GM12878 (cell line): ENCODE results near the gene B3GNT9. TPM values are rescaled to one million over a fixed set of nuclear protein-coding genes. Genes with fewer than 3 reads are reported as not detected.
A peak's percentile ranks its signal among the peaks of the same experiment; 100 is the strongest.

Source experiments
- ATF3 ChIP-seq: IDR thresholded peaks from 2 replicates; pipeline ENCODE4 v1.6.1; 2011; ENCODE audit warnings: low read depth, mild to moderate bottlenecking, low read length, moderate library complexity, borderline replicate concordance; ENCODE audit errors: extremely low read depth
- BHLHE40 ChIP-seq, 2 experiments: fragments of 450-650 bp in 1 of 2; IDR thresholded peaks; 2 replicates each; pipeline ENCODE4 v1.6.1; 2011 to 2017; ENCODE audit warnings: low read depth in 2 of 2, borderline replicate concordance in 1 of 2, improper control_type of control experiment in 1 of 2, low read length in 1 of 2, mild to moderate bottlenecking in 1 of 2
- CBFB ChIP-seq: IDR thresholded peaks from 2 replicates; pipeline ENCODE4 v1.6.1; 2016; ENCODE audit warnings: antibody characterized with exemption, low read depth
- DPF2 ChIP-seq: fragments of 450-650 bp; IDR thresholded peaks from 2 replicates; pipeline ENCODE4 v1.6.1; 2017; ENCODE audit warnings: mild to moderate bottlenecking
- EZH2 ChIP-seq: IDR thresholded peaks from 2 replicates; pipeline ENCODE4 v1.6.1; 2012; ENCODE audit warnings: low read depth, mild to moderate bottlenecking, control low read depth, inconsistent platforms, low read length, borderline replicate concordance; ENCODE audit not compliant: control insufficient read depth
- FOS ChIP-seq: IDR thresholded peaks from 3 replicates; pipeline ENCODE4 v1.6.1; 2011; ENCODE audit warnings: borderline replicate concordance; ENCODE audit not compliant: insufficient read length; ENCODE audit errors: extremely low read depth
- IKZF1 ChIP-seq: fragments of 450-650 bp; conservative IDR thresholded peaks from 2 replicates; pipeline ENCODE4 v1.6.1; 2017; ENCODE audit warnings: antibody characterized with exemption, mild to moderate bottlenecking
- LARP7 ChIP-seq: fragments of 450-650 bp; IDR thresholded peaks from 2 replicates; pipeline ENCODE4 v1.6.1; 2017; ENCODE audit warnings: mild to moderate bottlenecking
- MEF2A ChIP-seq: IDR thresholded peaks from 2 replicates; pipeline ENCODE4 v1.6.1; 2011; ENCODE audit warnings: low read depth, mild to moderate bottlenecking, low read length, moderate library complexity; ENCODE audit not compliant: insufficient read depth
- MLLT1 ChIP-seq: fragments of 450-650 bp; IDR thresholded peaks from 2 replicates; pipeline ENCODE4 v1.6.1; 2016; ENCODE audit warnings: mild to moderate bottlenecking
- MTA3 ChIP-seq: IDR thresholded peaks from 2 replicates; pipeline ENCODE4 v1.6.1; 2012; ENCODE audit warnings: low read length, inconsistent platforms, borderline replicate concordance
- MYB ChIP-seq: fragments of 150-350 bp; IDR thresholded peaks from 2 replicates; pipeline ENCODE4 v1.6.1; 2014; ENCODE audit warnings: mild to moderate bottlenecking, low read depth, low read length, borderline replicate concordance
- MYC ChIP-seq: IDR thresholded peaks from 2 replicates; pipeline ENCODE4 v1.6.1; 2011; ENCODE audit warnings: mild to moderate bottlenecking, low read length, moderate library complexity, inconsistent platforms; ENCODE audit not compliant: insufficient read depth, insufficient replicate concordance, insufficient read length, severe bottlenecking
- NFIC ChIP-seq: IDR thresholded peaks from 2 replicates; pipeline ENCODE4 v1.6.1; 2012; ENCODE audit warnings: low read depth, mild to moderate bottlenecking, inconsistent platforms, low read length, moderate library complexity
- NFXL1 ChIP-seq: fragments of 450-650 bp; IDR thresholded peaks from 2 replicates; pipeline ENCODE4 v1.6.1; 2017; ENCODE audit warnings: antibody characterized with exemption, mild to moderate bottlenecking, borderline replicate concordance
- NFYB ChIP-seq: IDR thresholded peaks from 2 replicates; pipeline ENCODE4 v1.6.1; 2011; ENCODE audit warnings: low read depth, mild to moderate bottlenecking, low read length, improper control_type of control experiment, moderate library complexity; ENCODE audit not compliant: insufficient read depth
- NRF1 ChIP-seq: conservative IDR thresholded peaks from 2 replicates; pipeline ENCODE4 v1.6.1; 2011; ENCODE audit warnings: mild to moderate bottlenecking, low read depth, low read length, improper control_type of control experiment
- RB1 ChIP-seq: fragments of 450-650 bp; formaldehyde crosslinking; IDR thresholded peaks from 2 replicates; pipeline ENCODE4 v1.6.1; 2017; ENCODE audit warnings: mild to moderate bottlenecking, borderline replicate concordance
- SMAD5 ChIP-seq: IDR thresholded peaks from 2 replicates; pipeline ENCODE4 v1.6.1; 2016; ENCODE audit warnings: antibody characterized with exemption, low read depth
- SRF ChIP-seq, 2 experiments: IDR thresholded peaks; 2 replicates each; pipeline ENCODE4 v1.6.1; 2011; ENCODE audit warnings: low read depth in 2 of 2, low read length in 2 of 2, mild to moderate bottlenecking in 1 of 2, moderate library complexity in 1 of 2
- SUPT20H ChIP-seq: IDR thresholded peaks from 2 replicates; pipeline ENCODE4 v1.6.1; 2011; ENCODE audit warnings: low read depth, mild to moderate bottlenecking, low read length, moderate library complexity, borderline replicate concordance; ENCODE audit not compliant: control insufficient read depth
- TARDBP ChIP-seq: IDR thresholded peaks from 2 replicates; pipeline ENCODE4 v1.6.1; 2016; ENCODE audit warnings: borderline replicate concordance
- ZBED1 ChIP-seq: IDR thresholded peaks from 2 replicates; pipeline ENCODE4 v1.6.1; 2016; ENCODE audit warnings: borderline replicate concordance
- ZNF592 ChIP-seq: fragments of 450-650 bp; IDR thresholded peaks from 2 replicates; pipeline ENCODE4 v1.6.1; 2017; ENCODE audit warnings: mild to moderate bottlenecking, moderate library complexity
- polyA plus RNA-seq, 11 experiments: library from polyadenylated mRNA; depleted of rRNA in 4 of 11; unstranded in 6 of 11; stranded (reverse) in 5 of 11; fragments of >200 nt; fragmentation: Nextera tagmentation in 4 of 11; fragmentation: Illumina TruSeq in 1 of 11; extraction: Ambion mirVana in 4 of 11; extraction: Trizol in 1 of 11; gene quantifications; 1 replicate in 1 of 11; 2 replicates in 10 of 11; pipeline versions ENCODE4 v1.2.1 to v1.2.3, GENCODE V29; 2011 to 2016; ENCODE audit warnings: inconsistent platforms in 2 of 11, missing spikeins in 2 of 11, low read depth in 1 of 11
- total RNA-seq, 4 experiments: library from RNA; depleted of rRNA in 3 of 4; stranded (reverse); fragments of >200 nt in 3 of 4; fragmentation: Illumina TruSeq in 1 of 4; extraction: Trizol in 1 of 4; gene quantifications; 2 replicates each; pipeline versions ENCODE4 v1.2.1 to v1.2.3, GENCODE V29; 2013 to 2021

Gene B3GNT9
- total and polyA plus RNA-seq, 10 of the 15 experiments (the other 5 are each of a cell fraction or from before 2014, with no cell fraction given): 0.08 to 5.0 (median 1.9) TPM

GRCh38 chr16:67183627-67184452, 33.0 kb upstream of the B3GNT9 start, which contains the start of gene MATCAP1 (continued):
- no peak for TF ChIP-seq MLLT1
- TF ChIP-seq LARP7: peak; percentile 21; the same call in 1 of the 2 replicates
- TF ChIP-seq EZH2: no peak
- peak; percentile 68 for TF ChIP-seq IKZF1
- TF ChIP-seq ATF3: no peak
- no peak for TF ChIP-seq CBFB
- TF ChIP-seq SMAD5: no peak
- TF ChIP-seq ZNF592: no peak
- peak; percentile 78; the same call in 1 of the 2 replicates for TF ChIP-seq RB1
- no peak for TF ChIP-seq MTA3
- TF ChIP-seq MYB: no peak
- TF ChIP-seq NFYB: peak; percentile 95
- no peak for TF ChIP-seq TARDBP
- TF ChIP-seq BHLHE40 (IDR thresholded peaks at IDR 0.05; ENCODE audit: borderline replicate concordance in 1 of 2, low read depth in 2 of 2, low read length in 1 of 2): peak in 1 of 2 experiments; percentile 48; a peak in 2 of 4 replicates
- peak; percentile 91 for TF ChIP-seq DPF2
- TF ChIP-seq NRF1: no peak
- no peak for TF ChIP-seq ZBED1
- no peak for TF ChIP-seq NFIC
- no peak for TF ChIP-seq MYC
- no peak for TF ChIP-seq SUPT20H
- TF ChIP-seq NFXL1: no peak
- no peak for TF ChIP-seq MEF2A
- peak; percentile 73 for TF ChIP-seq FOS
- TF ChIP-seq SRF (IDR thresholded peaks at IDR 0.05; ENCODE audit: low read depth in 2 of 2, low read length in 2 of 2): no peak
